ENCODE results near the gene SLC25A42.
"Not testable (repeated sequence)": the region's sequence is repeated elsewhere in the genome, so short reads cannot be mapped to it uniquely, and the experiment has no call there.

GRCh38 chr19:19023376-19023775 is 40.4 kb upstream of the SLC25A42 start:
- TF ChIP-seq CTCF, POLR2A (IDR thresholded peaks at IDR 0.05): not testable (repeated sequence)

All from uterus (tissue), 2 donors.